ENCODE data around the gene NAV2.
A peak's percentile ranks its signal among the peaks of the same experiment; 100 is the strongest.

Gene NAV2

GRCh38 chr11:19689281-19690000 lies 23.2 kb upstream of the NAV2 start:
- DNase-seq = no peak

DNA sequence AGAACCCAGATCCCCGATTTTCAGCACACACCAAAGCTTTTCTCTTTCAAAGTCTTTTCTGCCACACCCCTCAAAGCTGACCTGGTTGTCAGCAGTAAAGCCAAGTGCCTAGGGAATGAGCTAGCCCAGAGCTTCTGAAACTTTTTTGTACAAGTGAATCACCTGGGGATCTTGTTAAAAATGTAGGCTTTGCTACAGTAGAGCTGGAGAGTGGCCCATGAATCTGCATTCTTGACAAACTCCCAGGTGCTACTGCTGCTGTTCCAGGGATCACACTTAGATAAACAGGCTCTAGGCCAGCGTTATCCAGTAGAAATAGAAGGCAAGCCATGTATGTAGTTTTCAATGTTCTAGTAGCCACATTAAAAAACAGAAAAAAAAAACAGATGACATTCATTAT lies 21.8 kb upstream of the NAV2 start:
- no peak for DNase-seq

- DNase-seq = no peak
These were observed 20.7 kb upstream of the NAV2 start for GRCh38 chr11:19691815-19692500.

GRCh38 chr11:19693146-19693545 lies 19.5 kb upstream of the NAV2 start:
- no peak for DNase-seq

DNA sequence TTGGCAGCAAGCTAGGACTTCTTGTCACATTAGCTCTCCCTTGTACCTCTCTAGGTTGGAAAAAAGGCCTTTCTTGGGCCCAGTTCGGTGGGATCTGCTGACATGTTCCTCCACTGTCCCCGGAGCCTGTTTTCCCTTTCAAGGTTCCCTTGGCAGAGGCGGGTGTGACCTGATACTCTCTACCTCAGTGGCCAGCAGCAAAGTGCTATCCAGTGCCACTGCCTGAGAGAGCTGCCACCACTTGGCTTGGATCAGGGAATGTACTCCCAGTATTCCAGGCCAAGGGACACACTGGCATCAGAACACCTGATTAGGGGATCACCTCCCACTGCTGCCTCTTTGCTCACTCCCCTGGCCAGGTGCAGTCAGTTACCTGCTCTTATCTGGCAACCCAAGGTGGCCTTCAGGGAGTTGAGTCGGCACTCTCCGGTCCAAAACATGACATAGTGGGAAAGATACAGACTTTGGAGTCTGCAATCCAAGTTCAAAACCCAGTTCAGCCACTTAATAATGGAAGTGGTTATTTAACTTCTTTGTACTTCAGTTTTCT lies 17.8 kb upstream of the NAV2 start:
- DNase-seq = no peak

DNA sequence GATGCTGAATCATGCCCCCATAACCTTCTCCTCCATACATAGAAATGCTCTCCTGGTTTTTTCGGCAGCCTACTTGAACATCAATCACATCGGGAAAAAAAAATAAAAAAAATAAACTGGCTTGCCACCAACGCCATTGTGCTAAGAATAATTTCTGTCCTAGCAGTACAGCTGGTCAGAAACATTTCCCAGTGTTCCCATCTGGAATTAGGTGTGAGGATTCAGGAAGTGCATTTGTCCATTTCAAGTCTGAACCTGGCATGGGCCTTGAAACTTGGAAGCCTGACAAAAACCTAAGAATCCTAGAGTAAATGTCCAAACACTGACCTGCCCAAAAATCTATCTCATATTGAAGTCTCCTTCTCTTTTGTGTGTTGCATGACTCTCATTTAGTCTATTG lies 16.6 kb upstream of the NAV2 start:
- no peak for DNase-seq

GRCh38 chr11:19696904-19697303 lies 15.7 kb upstream of the NAV2 start:
- DNase-seq = no peak

- DNase-seq = no peak
These were observed 14.9 kb upstream of the NAV2 start for GRCh38 chr11:19697721-19698121.

DNA sequence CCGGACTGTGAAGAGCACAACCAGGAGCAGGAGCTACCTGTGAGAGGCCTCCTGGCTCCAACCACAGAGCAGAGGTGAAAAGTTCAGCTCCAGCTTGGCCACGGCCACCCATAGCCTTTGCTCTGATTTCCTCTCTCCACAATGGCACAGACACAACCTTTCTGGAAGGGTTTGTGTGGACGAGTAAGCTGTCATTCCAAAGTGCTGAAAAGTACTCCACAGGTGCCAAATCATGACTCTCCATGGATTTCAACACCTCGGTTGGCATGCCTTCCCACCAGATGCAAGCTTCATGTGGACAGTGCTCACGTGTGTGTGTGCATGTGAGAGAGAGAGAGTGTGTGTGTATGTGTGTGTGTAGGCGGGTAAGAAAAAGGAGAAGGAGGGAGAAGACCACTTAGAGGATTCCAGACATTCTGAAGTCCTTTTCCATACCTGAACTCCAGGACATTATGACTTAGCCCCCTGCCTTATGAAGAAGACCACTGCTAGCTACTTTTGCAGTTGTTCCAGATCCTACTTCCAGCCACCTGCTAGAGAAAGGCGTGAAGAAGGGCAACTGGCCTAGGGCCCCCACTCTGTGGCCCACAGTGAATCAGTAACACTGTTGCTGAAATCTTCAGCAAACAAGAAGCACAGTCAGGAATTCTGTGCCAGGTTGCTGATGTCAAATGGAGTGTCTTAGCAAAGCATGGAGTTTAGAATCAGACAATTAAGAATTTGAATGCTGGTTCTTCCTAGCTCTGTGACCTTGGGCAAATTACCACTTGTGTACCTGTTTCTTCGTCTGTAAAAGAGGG lies 13.9 kb upstream of the NAV2 start:
- no peak for DNase-seq

DNA sequence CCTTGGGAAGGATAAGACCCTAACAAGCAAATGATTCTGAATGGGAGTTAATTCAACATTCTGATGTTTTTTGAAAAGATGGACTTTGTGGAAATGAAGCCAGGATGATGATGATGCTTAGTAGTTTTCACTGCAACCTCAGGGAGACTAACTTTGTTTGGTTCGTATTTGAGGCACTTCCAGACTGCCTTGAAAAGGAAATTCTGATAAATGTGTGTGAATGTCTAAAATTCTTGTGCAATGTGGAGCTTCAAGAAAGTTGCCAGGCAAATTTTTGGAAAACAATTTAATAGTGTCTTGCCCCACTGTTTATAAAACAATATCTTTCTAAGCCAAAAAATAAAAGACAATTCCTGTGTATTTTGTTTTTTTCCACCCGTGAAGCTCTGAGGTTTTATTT lies 11.2 kb upstream of the NAV2 start:
- DNase-seq = no peak

GRCh38 chr11:19702620-19703019 lies 10.0 kb upstream of the NAV2 start:
- no peak for DNase-seq

- no peak for DNase-seq
These were observed 9.4 kb upstream of the NAV2 start for GRCh38 chr11:19703211-19703610.

- no peak for DNase-seq
These were observed 8.4 kb upstream of the NAV2 start for GRCh38 chr11:19704213-19704612.

- DNase-seq = no peak
These were observed 6.7 kb upstream of the NAV2 start for GRCh38 chr11:19705936-19706335.

DNA sequence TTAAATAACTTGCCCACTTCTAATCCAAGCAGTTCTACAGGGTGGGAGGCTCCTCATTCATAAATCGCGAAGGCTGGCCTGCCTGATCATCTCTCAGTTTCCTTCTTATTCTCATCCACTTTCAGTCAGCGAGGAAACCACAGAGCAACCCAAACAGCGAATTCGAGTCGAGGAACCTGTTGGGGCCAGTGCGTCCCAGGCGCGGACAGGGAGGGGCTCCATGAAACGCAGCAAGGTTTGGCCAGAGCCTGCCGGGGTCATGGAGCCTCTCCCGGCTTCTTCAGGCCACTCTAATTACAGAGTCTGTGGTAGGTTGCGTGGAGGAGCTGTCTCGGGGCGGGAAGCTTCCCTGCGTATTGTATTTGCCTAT lies 741 bp upstream of the NAV2 start:
- DNase-seq = no peak

- peak in 1 of 6 experiments; percentile 20 for DNase-seq
These were observed 772 bp downstream of the NAV2 start for GRCh38 chr11:19713196-19714021.

- DNase-seq = peak in 1 of 6 experiments; percentile 3
These were observed 1.4 kb downstream of the NAV2 start for GRCh38 chr11:19714022-19714386.

GRCh38 chr11:19714387-19715363 lies 2.0 kb downstream of the NAV2 start:
- DNase-seq = peak in 1 of 6 experiments; percentile 5

GRCh38 chr11:19715373-19715772 lies 2.7 kb downstream of the NAV2 start:
- DNase-seq = no peak

DNA sequence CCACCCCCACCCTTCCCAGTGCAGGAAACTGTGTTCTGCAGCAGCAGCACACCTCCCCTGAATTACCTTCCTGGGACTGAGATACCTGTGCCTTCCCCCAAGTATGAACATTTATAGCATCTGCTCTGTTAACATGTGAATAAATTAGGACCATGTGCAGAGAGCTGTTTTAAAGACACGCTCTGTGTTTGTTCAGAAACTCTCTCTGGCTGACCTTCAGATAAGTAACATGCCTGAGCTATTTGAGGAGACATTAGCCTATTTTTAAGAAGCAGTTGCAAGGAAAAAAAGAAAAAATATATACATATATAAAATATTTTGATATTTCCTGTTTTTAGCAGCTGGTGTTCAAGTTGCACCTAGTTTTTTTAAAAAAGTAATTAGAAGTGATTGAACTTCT lies 5.4 kb downstream of the NAV2 start:
- DNase-seq = no peak

DNA sequence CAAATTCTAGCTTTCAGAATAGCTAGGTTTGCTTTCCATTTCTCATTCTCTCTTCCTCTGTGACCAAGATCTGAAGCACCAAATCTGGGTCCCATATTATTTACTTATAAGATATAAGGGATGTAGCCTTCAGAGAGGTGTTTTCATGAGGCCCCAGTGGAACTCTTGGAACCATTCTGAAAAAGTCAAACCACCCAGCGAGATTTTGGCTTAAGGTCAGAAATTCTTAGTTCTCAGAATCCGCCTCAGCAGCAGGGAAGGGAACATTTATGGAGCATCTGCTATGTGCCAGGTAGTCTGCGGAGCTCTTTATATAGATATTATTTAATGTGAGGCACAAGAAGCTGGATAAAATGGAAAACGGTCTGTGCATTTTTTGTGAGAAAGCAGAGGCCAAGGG lies 6.3 kb downstream of the NAV2 start:
- DNase-seq = no peak

DNA sequence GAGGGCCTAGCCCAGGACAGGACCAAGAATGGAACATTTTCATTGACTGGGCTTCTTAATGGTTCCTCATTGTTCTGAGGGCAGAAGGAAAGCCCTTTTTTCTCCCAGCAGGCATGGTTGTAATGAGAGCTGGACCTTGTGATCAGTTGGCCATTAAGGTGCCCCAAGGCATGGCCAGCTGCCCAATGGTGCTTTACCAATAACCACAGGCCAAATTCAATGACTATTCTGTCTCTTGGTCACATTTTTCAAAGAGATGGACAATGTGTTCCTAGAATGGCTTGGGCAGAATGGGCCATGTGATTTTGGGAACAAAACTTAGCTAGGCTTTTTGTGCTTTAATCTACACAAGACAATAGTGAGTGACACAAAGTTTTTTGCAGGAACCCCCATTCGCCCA lies 7.3 kb downstream of the NAV2 start:
- no peak for DNase-seq

Measured in stimulated activated naive CD4-positive, alpha-beta T cell (primary cell).